ENCODE measurements around the gene TXNDC12. TPM values are rescaled to one million over a fixed set of nuclear protein-coding genes. Genes with fewer than 3 reads are reported as not detected.
"Not testable (repeated sequence)": the region's sequence is repeated elsewhere in the genome, so short reads cannot be mapped to it uniquely, and the experiment has no call there.

The TXNDC12 gene
- total and polyA plus RNA-seq, 3 donors from 2014 or later, result 33.3 to 39.2 (median 38.4) TPM

GRCh38 chr1:52056937-52057231 is 1.9 kb upstream of the TXNDC12 start:
- intact Hi-C loops (cut with DNase I; ENCODE audit: low total_unique reads), result no loop called here
- no peak for TF ChIP-seq CTCF (IDR thresholded peaks at IDR 0.05)
- no peak for TF ChIP-seq POLR2A (IDR thresholded peaks at IDR 0.05)
- Histone ChIP-seq H3K27ac (peak overlapping the region; percentile 91 to 94), H3K27me3 (no peaks in the 10 kb centered on the region), H3K36me3 (ENCODE audit: low read depth, missing control alignments) (no peaks in the 10 kb centered on the region), H3K9me3 (no peaks in the 10 kb centered on the region), H3K4me1 (peaks cover 33% of the 10 kb centered on the region), H3K4me3 (peak overlapping the region; percentile 96 to 97)
- WGBS, 2 donors, result 0% methylated on average over 4 of the region's 4 CpGs
- DNase-seq, result no peak

- H3K4me1 ChIP-seq, result peaks cover 33% of the 10 kb centered on the region
- peak within 1 kb of the TSS; percentile 91 to 94 for H3K27ac ChIP-seq
- TF ChIP-seq CTCF (IDR thresholded peaks at IDR 0.05), result no peak
- peak; percentile 32 for TF ChIP-seq POLR2A (IDR thresholded peaks at IDR 0.05)
- WGBS, 2 donors, result 1 to 2% methylated on average over 21 to 48 of the region's 54 CpGs
- intact Hi-C loops (cut with DNase I; ENCODE audit: low total_unique reads), result no loop called here
- DNase-seq, result peak; percentile 99
- H3K4me3 ChIP-seq, result peak within 1 kb of the TSS; percentile 96 to 97
- H3K36me3 ChIP-seq (ENCODE audit: low read depth, missing control alignments), result no peaks in the 10 kb centered on the region
- no peaks in the 10 kb centered on the region for H3K9me3 ChIP-seq
- H3K27me3 ChIP-seq, result no peaks in the 10 kb centered on the region
Observed at GRCh38 chr1:52056163-52056936, 1.4 kb upstream of the TXNDC12 start, which contains the start of gene BTF3L4. Gene BTF3L4, plus strand, starts transcription at chr1:52056295. Its CDS starts 3,553 bp downstream, at chr1:52059848.

GRCh38 chr1:52055866-52056162 is 823 bp upstream of the TXNDC12 start:
- intact Hi-C loops (cut with DNase I; ENCODE audit: low total_unique reads), result no loop called here
- 2% methylated on average over 11 to 12 of the region's 12 CpGs for WGBS, 2 donors
- peak overlapping the region; percentile 96 to 97 for H3K4me3 ChIP-seq
- no peaks in the 10 kb centered on the region for H3K9me3 ChIP-seq
- H3K4me1 ChIP-seq, result peaks cover 33% of the 10 kb centered on the region
- H3K36me3 ChIP-seq (ENCODE audit: low read depth, missing control alignments), result no peaks in the 10 kb centered on the region
- no peak for TF ChIP-seq POLR2A (IDR thresholded peaks at IDR 0.05)
- no peak for TF ChIP-seq CTCF (IDR thresholded peaks at IDR 0.05)
- DNase-seq, result no peak
- no peaks in the 10 kb centered on the region for H3K27me3 ChIP-seq
- H3K27ac ChIP-seq, result peak overlapping the region; percentile 91 to 94

GRCh38 chr1:52054496-52055065 is 410 bp downstream of the TXNDC12 start:
- WGBS, 2 donors, result 2 to 3% methylated on average over 13 of the region's 13 CpGs
- DNase-seq, result no peak
- Histone ChIP-seq H3K27me3 (no peaks in the 10 kb centered on the region), H3K36me3 (ENCODE audit: low read depth, missing control alignments) (no peaks in the 10 kb centered on the region), H3K4me3 (peak overlapping the region; percentile 96 to 97), H3K27ac (peak overlapping the region; percentile 16 to 91), H3K4me1 (peaks cover 33% of the 10 kb centered on the region), H3K9me3 (no peaks in the 10 kb centered on the region)
- intact Hi-C loops (cut with DNase I; ENCODE audit: low total_unique reads), result no loop called here
- TF ChIP-seq POLR2A (IDR thresholded peaks at IDR 0.05) (no peak), CTCF (IDR thresholded peaks at IDR 0.05) (no peak)

GRCh38 chr1:52053862-52054261 is 1.1 kb downstream of the TXNDC12 start:
- Histone ChIP-seq H3K36me3 (ENCODE audit: low read depth, missing control alignments) (no peaks in the 10 kb centered on the region), H3K4me1 (peaks cover 27% of the 10 kb centered on the region), H3K27ac (no peak overlapping the region), H3K27me3 (no peaks in the 10 kb centered on the region), H3K9me3 (no peaks in the 10 kb centered on the region), H3K4me3 (no peak overlapping the region)
- TF ChIP-seq CTCF (IDR thresholded peaks at IDR 0.05), result no peak
- no peak for TF ChIP-seq POLR2A (IDR thresholded peaks at IDR 0.05)
- intact Hi-C loops (cut with DNase I; ENCODE audit: low total_unique reads), result no loop called here
- WGBS, 2 donors, result 70 to 75% methylated on average over 1 of the region's 1 CpG
- no peak for DNase-seq

GRCh38 chr1:52049337-52049736 is 5.7 kb downstream of the TXNDC12 start:
- 93 to 96% methylated on average over 4 of the region's 4 CpGs for WGBS, 2 donors
- intact Hi-C loops (cut with DNase I; ENCODE audit: low total_unique reads); H3K27ac ChIP-seq; H3K4me1 ChIP-seq; H3K4me3 ChIP-seq; H3K27me3 ChIP-seq; H3K36me3 ChIP-seq (ENCODE audit: low read depth, missing control alignments); DNase-seq; H3K9me3 ChIP-seq: not testable (repeated sequence)

- H3K9me3 ChIP-seq; H3K27ac ChIP-seq; H3K27me3 ChIP-seq; H3K36me3 ChIP-seq (ENCODE audit: low read depth, missing control alignments); H3K4me1 ChIP-seq; H3K4me3 ChIP-seq; DNase-seq; intact Hi-C loops (cut with DNase I; ENCODE audit: low total_unique reads): not testable (repeated sequence)
- WGBS, 2 donors, result 76 to 82% methylated on average over 4 of the region's 4 CpGs
Observed at GRCh38 chr1:52045666-52046195, 9.3 kb downstream of the TXNDC12 start.
